ENCODE results near the gene C1orf87.

C1orf87 gene

GRCh38 chr1:60055336-60055735 lies 18.2 kb downstream of the C1orf87 start:
- DNase-seq, result no peak

GRCh38 chr1:60054374-60054773 lies 19.2 kb downstream of the C1orf87 start:
- no peak for DNase-seq

- DNase-seq, result no peak
Measured at GRCh38 chr1:60052601-60053000, 21.0 kb downstream of the C1orf87 start.

DNA sequence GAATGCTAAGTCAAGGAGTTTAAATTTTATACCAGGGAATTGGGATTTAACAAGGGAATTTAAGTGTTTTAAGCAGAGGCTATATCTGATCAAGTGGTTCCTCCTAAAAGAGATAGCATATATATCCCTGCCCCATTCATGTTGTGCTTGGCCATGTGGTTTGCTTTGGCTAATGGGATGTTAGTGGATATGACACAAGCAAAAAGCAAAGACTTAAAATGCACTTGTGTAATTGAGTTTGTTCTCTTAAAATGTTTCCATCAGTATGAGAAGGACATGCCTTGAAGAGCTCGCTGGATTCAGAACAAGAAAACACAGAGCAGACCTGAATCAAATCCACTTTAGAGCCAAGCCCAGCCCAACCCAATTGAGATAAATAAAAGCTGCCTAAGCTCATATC lies 22.4 kb downstream of the C1orf87 start:
- no peak for DNase-seq

DNA sequence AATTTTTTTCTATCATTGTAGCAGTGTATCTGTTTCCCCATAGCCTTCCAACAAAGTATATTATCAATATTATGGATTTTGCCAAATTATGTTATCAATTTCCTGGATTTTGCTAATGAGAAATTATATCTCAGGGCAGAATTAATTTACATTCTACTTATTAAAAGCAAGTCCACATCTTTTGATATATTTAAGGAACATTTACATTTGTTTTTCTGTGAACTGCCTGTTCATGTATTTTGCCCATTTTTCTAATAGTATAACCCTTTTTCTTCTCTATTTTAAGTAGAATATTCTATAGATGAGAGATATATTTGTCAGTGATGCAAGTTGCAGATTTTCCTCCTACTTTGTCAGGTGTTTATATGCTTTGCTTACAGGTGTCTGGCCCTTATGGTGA lies 24.4 kb downstream of the C1orf87 start:
- DNase-seq, result no peak

- no peak for DNase-seq
Measured at GRCh38 chr1:60044881-60045280, 28.7 kb downstream of the C1orf87 start.

GRCh38 chr1:60041783-60042182 lies 31.8 kb downstream of the C1orf87 start:
- no peak for DNase-seq

- no peak for DNase-seq
Measured at GRCh38 chr1:60037669-60038068, 35.9 kb downstream of the C1orf87 start.

DNA sequence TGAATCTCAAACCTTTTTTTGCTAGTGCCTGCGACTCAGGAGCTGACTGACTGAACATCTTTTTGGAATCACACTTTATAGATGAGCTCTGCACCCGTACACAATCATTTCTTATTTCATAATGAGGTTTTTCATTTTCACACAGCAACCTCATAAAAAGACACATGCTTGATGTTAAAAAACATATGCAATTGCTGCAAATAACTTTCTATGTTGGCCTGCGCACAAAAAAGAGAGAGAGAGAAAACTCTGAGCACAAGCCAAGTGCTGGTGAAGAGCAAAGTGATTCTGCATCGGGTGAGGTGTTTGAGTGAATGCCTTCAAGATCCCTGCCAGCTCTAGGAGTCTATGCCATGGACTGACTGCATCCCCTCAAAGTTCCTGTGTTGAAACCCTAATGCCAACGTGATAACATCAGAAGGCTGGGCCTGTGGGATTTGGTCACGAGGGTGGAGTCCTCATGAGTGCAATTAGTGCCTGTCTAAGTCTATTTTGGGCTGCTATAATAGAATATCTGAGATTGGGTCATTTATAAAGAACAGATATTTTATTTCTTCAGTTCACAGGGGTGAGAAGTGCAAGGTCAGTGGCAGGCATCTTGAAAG lies 36.6 kb downstream of the C1orf87 start:
- DNase-seq, result no peak

DNA sequence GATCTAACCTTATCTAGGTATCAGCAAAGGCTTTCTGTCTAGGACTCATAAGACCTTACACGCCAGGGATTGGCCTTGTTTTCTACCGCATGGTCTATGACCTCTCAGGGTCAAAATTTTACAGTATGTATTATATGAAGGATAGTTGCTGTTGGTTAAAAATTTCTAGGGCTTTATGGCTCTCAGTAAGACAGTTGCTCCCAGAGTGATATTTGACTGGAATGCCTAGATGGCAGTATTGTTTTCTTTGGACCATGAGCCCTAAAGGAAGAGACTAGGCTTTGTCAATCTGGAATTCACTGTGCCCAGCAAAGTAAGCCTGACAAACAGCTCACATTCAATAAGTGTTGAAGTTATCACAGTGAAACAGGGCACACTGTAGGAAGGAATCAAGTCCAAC lies 37.6 kb downstream of the C1orf87 start:
- DNase-seq, result no peak

DNA sequence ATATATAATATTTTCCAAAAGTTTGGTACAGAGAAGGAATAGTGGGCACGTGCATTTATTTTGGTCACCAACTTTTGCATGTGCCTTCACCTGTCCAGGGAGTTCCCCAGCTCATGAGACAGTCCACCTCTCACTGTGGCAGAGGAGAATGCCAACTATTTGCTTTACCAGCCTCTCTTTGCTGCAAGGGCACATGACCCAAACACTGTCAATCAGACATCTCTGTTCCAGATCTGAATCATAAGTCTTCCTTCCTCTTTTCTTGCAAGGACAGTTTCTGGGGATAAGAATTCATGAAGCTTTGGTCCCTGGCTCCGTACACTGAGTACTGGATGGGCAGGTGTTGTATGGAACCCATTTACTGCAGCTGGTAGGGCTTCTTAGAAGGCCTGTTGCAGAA lies 38.6 kb downstream of the C1orf87 start:
- no peak for DNase-seq

GRCh38 chr1:60033066-60033465 lies 40.5 kb downstream of the C1orf87 start:
- no peak for DNase-seq

DNA sequence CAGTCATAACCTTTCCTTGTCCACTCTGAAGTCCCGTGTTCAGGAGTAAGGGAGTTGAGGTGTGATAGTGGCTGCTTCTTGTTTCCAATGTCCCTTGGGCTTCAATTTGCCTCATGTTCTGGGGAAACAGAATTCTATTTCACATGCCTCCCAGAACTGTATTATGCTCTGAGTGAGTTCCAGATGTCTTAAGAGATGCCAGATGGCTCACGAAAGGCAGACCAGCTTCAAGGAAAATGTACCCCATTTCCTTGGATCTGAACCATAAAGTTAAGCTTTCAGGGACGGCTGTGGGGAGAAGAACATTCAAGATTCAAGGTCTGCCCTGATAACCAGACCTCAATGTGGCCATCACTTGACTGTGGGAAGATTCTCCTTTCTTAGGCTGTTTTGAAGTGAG lies 42.4 kb downstream of the C1orf87 start:
- DNase-seq, result no peak

DNA sequence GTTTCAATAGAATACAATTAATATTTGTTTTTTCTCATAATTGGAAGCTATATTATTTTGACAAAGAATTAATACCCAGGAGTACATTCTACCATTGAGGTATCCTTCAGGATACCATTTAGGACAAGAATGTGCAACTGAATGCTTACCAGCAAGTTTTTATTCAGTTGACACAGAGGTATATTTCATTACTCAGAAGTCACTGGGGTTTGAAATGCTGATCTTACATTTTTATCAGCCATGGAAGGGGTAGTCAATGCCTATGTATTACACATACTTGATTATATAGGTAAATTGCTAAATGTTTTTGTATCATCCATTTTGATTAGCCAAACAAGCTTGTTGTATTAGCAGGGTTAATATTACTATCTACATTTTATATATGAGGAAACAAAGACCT lies 48.0 kb downstream of the C1orf87 start:
- no peak for DNase-seq

- no peak for DNase-seq
Measured at GRCh38 chr1:60017508-60018205, 55.9 kb downstream of the C1orf87 start.

DNA sequence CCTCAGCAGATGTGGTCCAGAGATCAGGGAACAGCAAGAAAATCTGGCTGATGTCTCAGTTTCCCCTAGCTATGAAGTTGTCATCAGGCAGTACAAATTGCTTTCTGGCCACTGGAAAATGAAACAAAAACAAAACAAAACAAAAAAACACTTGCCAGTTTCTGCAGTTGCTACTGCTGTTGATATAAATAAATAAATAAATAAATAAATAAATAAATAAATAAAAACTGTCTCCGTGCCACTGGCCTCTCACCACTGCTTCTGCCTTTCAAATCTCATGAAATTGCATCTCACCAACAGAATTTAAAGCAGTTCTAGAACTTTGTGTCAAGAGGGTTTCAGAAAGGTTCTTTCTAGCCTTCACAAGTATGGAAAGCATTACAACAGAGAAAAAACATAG lies 62.9 kb downstream of the C1orf87 start:
- no peak for DNase-seq

DNA sequence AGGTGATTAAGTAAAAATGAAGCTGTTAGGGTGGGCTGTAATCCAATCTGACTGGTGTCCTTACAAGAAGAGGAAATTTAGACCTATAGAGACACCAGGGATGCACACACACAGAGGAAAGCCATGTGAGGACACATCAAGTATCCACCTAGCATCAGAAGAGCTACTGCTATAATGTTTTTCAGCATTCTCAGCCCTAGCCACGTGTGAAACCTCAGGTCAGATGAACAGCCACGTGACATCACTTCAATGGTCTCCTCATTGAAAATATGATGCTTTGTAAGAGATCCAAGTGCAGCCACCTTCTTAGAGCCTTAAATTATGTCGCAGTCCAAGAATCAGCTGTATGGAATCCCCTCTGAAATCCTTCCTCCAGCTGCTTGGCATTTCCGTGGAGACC lies 65.1 kb downstream of the C1orf87 start:
- DNase-seq, result no peak

- no peak for DNase-seq
Measured at GRCh38 chr1:60000625-60001024, 72.9 kb downstream of the C1orf87 start.

- no peak for DNase-seq
Measured at GRCh38 chr1:59999746-60000145, 73.8 kb downstream of the C1orf87 start.

DNA sequence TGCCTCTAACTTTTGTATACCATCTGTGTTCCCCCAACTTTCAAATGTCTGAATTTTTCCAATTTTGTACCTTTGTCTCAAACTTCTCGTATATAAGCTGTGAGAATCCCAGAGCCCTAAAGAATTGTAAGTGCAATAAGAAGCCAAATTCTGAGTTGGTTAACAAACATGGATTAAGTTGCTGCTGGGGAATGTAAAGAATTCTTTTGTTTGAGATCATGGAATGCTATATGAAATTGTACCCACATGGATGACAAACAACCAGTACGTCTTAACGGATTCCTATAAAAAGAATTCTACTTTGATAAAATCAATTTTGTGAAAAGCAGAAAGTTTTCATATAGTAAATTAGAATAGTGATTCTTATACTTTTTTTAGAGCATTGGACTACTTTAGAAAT lies 74.6 kb downstream of the C1orf87 start:
- no peak for DNase-seq

DNA sequence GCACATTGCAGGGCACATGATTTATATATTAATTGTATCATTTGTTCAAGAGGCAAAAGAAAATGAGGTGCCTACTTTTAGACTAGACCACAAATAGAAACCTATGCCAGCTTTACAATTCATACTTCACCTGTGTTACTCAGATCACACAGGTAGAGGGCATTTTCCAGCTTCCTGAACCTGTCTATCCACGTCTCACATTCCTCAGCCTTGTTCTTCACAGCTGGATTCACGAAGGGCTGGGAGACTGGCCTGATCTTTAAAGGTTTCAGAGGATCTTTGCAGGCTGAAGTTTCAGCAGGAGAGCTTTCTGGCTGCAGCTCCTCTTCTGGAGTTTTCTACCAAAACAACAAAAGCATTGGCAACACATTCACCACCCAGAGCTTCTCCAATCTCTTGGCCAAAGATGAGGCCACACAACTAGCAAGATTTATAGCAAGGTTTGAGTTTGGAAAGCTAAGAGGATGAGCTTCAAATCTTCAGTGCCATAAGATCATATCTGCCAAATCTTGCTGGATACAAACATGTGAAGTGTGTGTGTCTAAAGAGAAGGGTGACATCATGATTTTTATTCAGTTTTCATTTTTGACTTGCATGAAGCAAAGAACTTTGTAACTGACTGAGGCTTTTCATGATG lies 76.0 kb downstream of the C1orf87 start:
- no peak for DNase-seq

DNA sequence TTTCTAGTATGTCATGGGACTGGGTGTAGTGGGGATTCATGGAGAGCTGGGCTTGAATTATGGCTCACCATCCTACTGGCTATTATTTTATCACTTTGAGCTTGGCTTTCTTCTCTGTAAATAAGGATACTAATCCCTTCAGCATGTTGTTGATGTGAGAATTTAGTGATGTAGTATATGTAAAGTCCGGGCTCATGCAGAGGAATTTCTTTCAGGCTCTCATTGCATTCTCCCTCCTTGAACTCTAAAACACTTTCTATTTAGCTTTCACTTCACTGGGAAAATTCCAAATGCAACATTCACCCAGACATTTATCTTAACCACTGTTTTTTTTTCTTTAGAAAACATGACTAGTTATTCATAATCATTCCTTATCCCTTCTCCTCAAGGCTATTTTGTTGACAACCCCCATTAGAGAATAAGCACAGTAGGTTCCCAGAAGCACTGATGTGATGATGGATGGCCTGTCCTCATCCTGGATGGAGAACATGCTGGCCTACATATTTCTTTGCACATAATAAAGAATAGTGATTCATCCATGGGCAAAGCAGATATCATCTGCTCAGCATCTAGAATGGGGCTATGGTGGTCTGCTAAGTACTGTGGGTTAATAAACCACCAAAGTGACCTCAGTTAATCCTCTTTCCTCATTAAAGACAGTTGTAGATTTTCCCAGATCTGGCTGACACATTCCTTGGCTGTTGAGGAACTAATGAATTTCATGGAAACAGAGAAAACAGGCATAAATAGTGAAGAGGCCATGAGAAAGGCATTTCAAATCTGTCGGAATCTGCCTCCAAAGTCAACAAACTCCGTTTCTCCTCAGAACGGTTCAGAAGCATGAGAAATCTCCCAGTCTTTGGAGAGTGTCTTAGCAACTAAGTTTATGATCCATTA lies 79.0 kb downstream of the C1orf87 start:
- DNase-seq, result no peak

DNA sequence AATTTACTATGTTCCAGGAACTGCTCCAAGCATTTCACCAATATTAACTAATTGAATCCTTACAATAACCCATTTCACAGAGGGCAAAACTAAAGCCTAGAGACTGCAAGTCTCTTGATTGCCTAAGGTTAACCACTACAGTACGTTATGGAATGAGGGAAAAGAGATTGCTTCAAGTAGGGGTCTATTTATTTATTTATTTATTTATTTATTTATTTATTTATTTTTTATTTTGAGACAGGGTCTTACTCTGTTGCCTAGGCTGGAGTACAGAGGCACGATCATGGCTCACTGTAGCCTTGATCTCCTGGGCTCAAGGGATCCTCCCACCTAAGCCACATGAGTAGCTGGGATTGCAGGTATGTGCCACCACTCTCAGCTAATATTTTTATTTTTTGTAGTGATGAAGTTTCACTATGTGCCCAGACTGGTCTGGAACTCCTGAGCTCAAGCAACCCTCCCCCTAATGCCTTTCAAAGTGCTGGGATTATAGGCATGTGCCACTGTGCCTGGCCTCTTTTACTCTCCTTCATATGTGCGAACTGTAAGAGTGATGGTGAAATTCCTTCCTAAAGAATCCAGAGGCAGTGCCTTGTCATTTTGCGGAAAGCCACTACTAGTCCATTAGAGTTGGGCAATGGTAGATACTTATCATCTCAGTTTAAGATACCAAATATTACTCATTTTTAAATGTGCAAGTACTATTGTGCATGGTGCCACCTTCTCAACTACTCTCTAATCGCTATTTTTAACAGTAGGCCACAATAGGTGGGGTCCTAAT lies 81.3 kb downstream of the C1orf87 start:
- DNase-seq, result no peak
